GM08714 (cell line): ENCODE measurements around the gene ARL2BP.
"Not testable (repeated sequence)": the region's sequence is repeated elsewhere in the genome, so short reads cannot be mapped to it uniquely, and the experiment has no call there.

ENCODE experiments used
- H3K4me3 ChIP-seq: fragments of 200-500 bp; sonication (Bioruptor generic); 2 replicates; pipeline ENCODE4 v1.5.1; 2014; ENCODE audit warnings: mild to moderate bottlenecking, low read length, inconsistent platforms
- ZNF274 ChIP-seq: IDR thresholded peaks from 2 replicates; pipeline ENCODE4 v1.6.1; 2012; ENCODE audit warnings: mild to moderate bottlenecking, low read depth, low read length

Gene ARL2BP

DNA sequence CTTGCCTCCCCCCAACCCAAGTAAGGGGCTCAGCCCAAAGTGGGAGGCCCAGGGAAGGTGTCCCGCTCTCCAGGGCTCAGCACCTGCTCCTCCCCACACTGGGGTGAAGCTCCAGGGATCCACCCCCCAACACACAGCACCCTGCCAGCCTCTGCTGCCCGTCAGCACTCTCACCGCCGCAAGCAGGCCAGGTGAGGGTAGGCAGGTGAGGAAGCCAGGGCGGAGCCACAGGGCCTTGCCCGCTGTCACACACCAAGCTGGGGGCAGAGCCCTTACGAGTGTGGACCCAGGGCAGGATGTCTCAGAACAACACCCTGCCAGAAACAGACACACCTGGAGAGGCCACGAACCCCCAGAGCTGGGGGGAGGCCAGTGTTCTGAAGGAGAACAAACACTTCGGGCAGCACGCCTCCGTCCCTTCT lies 19.9 kb downstream of the ARL2BP start:
- TF ChIP-seq ZNF274: no peak
- no peak overlapping the region for H3K4me3 ChIP-seq

DNA sequence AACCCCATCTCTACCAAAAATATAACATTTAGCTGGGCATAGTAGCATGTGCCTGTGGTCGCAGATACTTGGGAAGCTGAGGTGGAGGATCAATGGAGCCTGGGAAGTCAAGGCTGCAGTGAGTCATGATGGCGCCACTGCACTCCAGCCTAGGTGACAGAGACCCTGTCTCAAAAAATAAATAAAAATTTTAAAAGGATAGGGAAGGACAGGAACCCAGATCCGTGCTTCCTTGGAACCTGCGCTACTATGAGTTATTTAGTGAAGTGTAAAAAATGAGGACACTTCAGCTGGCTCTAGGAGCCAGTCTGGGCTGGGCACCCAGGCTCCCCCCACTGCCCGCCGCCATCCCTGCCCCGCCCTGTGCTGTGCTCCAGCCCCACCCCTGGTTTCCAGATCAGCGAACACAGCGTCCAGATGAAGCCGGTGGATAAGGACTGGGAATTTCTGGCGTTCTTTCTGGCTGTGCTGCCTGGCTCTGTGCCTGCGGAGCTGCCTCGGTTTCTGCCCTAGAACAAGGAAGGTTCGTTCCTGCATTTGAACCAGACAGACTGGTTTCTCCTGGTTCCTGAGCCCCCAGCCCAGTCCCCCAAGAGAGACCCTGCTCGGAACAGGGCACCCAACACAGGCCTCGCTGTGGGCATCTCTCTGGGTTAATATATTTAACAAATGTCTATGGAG lies 20.9 kb downstream of the ARL2BP start:
- TF ChIP-seq ZNF274: no peak
- H3K4me3 ChIP-seq: no peak overlapping the region

DNA sequence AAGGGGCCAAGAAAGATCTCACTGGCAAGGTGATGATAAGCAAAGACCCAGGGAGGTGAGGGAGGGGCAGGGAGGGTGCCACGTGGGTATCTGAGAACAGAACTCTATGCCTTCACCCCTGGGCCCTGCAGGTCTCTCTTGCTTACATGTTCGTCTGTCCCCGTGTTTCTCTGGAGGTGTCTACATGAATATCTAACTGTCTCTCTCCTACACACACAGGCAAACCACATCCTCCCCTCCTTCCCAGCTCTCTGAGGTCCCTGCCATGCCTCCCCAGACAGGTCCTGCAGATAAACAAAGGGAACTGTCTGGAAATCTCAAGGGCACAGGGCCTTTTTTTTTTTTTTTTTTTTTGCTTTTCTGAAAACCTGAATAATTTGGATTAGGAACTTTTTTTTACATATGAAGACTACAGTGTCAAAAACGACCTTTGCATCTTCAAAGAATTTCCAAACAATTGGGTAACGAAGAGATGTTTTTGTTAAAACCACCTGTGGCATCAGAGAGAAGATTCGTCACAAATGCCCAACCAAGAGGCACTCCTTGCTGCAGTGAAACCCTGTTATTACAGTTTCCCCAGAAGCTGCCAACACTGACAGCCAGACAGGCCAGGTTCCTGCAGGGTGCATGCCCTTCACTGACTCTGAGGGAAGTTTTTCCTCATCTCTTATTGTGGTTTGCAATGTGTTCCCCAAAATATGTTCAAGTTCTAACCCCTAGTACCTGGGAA lies 21.6 kb downstream of the ARL2BP start:
- TF ChIP-seq ZNF274: no peak
- H3K4me3 ChIP-seq: no peak overlapping the region

DNA sequence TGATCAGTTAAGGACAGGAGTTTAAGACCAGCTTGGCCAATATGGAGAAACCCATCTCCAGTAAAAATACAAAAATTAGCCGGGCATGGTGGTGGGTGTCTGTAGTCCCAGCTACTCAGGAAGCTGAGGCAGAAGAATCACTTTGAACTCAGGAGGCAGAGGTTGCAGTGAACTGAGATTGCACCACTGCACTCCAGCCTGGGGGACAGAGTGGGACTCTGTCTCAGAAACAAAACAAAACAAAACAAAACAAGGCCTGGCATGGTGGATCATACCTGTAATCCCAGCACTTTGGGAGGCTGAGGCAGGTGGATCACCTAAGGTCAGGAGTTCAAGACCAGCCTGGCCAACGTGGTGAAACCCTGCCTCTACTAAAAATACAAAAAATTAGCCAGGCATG lies 22.3 kb downstream of the ARL2BP start:
- not testable (repeated sequence) for H3K4me3 ChIP-seq

DNA sequence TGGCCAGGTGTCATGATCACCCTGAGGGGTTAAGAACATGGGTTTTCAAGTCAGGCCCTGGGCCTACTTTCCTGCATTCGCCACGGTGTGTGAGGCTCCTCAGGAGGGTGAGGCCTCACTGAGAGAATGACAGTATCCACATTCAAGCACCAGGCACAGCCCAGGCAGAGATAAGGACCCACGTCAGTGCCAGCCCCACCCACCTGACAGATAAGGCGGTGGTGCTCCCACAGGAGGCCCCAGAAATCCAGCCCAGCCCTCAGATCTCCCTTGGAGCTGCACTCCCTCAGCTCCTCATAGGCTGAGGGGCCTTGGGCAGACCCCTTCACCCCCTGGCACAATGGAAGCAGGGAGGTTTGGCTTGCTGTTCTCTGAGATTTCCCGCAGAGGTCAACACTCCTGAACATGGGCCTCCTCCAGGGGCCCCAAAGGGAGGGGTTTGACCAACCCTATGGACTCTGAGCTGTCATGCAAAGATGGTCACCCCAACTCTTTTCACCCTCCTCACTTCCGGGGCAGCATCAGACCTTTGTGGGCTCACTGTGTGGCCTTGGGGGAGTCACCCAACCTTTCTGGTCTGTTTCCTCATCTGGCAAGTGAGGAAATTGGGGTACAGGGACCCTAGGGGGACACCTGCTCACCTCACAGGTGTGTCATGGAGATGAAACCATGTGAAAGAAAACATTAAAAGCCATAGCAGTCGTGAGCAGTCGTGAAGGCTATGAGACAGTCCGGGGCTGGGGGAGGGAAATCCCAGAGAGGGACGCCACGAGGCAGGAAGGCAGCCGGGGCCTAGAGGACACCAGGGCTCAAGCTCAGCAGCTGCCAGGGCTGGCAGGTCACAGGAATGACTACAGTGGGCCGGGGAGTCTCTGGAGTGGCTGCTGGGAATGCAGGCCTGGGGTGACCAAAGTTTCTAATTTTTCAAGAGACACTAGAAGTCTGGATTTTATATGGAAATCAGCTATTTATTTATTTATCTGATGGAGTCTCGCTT lies 24.0 kb downstream of the ARL2BP start:
- H3K4me3 ChIP-seq: no peak overlapping the region
- TF ChIP-seq ZNF274: no peak

DNA sequence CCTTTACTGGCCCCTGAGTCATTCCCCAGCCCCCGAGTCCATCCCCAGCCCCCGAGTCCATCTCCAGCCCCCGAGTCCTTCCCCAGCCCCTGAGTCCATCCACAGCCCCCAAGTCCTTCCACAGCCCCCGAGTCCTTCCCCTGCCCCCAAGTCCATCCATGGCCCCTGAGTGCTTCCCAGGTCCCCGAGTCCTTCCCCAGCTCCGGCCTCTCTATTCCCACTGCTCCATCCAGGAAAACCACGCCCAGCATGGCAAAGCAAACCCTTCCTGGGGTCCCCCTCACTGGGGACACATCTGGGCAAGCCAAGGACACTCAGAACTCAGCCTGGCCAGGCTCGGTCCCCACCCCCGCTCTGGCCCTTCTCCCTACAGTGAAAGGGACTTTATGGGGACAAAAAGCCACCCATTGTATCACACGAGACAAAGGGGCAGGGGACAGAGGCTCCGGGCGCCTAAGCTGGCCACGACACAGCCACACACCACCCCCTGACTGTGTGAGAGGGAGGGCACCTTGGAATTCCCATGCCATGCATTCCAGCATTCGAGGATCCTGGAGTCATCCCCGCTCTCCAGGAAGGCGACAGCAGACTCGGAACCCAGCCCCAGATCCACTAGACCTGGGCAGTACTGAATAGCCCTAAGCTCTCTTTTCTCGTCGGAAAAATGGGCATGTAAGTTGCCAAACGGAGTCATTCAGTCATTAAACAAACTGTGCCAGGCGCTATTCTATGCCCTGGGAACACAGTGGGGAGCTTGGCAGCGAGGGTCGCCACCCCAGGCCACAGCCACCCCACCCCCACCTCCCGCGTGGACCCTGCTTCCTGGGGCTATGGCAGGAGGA lies 25.4 kb downstream of the ARL2BP start:
- no peak for TF ChIP-seq ZNF274

DNA sequence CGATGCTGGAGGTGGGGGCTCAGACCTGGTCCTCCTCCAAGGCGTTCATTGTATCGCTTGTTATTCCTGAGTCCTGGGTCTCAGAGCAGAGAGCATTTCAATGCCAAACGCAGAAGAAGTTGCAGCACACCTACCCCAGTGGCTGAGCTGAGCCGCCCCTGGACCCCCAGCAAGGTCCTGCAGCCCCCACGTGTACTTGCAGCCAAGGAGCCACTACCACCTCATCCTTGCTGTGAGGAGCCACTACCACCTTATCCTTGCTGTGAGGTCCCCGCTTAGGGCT lies 25.9 kb downstream of the ARL2BP start:
- TF ChIP-seq ZNF274: no peak
- H3K4me3 ChIP-seq: no peak overlapping the region

More for the DNA sequence above, 25.4 kb downstream of the ARL2BP start:
- no peak overlapping the region for H3K4me3 ChIP-seq

DNA sequence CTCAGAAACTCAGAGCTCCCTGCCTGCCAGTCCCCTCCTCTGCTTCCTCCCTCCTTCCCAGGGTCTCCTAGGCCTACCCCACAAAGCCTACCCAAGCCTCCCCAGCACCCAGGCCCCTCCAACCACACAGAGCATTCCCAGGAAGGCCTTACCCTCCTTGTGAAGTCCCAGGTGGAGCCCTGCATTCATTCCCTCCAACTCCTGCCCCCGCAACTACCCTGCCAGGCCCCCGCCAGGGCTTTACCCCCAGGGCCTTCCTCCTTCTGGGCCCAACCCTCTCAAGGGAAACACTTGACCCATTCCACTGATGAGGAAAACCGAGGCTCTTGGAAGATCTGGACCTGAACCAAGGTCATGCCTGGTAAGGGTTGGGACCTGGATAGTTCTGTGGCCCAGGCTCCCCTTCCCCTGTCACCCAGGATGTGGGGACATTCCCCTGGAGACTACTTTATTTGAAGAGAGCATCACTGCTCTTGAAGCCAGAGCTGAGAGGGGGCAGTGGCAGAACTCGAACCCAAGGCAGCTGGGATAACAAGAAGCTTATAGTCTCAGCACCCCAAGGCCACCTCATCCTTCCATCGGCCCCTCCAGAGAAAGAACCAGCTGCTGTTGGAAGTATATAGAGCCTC lies 26.9 kb downstream of the ARL2BP start:
- no peak overlapping the region for H3K4me3 ChIP-seq
- no peak for TF ChIP-seq ZNF274

DNA sequence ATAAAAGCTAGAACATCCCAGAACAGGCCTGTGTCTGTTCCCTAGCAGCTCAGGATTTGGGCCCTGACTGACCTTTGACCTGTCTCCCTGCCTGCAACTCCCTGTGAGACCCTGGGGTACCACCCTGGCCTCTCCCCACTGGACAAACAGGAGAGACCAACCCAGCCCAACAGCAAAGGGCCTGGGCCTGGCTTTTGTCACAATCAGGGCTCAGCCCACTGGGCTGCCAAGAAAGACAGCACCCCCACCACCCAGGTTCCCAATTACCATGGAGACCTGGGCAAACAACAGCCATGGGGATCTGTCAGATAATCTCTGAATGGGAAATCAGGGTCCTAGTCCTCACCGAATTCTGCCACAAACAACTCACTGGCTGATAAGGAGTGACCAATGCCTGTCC lies 28.3 kb downstream of the ARL2BP start:
- H3K4me3 ChIP-seq: no peak overlapping the region
- TF ChIP-seq ZNF274: no peak

DNA sequence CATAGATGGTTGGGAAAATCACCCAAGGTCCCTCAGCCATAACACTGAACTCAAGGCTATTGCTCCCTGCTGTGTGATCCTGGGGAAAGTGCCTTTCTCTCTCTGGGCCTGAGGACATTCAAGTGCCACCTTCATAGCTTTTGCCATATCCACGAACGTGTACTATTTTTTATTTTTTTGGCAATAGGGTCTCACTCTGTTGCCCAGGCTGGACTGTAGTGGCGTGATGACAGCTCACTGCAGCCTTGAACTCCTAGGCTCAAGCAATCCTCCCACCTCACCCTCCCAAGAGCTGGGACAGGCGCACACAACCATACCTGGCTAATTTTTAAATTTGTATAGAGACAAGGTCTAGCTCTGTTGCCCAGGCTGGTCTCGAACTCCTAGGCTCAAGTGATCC lies 28.8 kb downstream of the ARL2BP start:
- no peak overlapping the region for H3K4me3 ChIP-seq
- no peak for TF ChIP-seq ZNF274

DNA sequence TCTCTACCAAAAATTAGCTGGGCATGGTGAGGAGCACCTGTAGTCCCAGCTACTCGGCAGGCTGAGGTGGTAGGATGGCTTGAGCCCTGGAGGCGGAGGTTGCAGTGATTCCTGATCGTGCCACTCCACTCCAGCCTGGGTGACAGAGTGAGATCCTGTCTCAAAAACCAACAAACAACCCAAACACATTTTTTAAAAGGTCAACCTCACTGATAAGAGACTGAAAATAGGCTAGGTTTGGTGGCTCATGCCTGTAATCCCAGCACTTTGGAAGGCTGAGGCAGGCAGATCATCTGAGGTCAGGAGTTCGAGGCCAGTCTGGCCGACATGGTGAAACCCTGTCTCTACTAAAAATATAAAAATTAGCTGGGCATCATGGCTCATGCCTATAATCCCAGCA lies 30.9 kb downstream of the ARL2BP start:
- H3K4me3 ChIP-seq: not testable (repeated sequence)

DNA sequence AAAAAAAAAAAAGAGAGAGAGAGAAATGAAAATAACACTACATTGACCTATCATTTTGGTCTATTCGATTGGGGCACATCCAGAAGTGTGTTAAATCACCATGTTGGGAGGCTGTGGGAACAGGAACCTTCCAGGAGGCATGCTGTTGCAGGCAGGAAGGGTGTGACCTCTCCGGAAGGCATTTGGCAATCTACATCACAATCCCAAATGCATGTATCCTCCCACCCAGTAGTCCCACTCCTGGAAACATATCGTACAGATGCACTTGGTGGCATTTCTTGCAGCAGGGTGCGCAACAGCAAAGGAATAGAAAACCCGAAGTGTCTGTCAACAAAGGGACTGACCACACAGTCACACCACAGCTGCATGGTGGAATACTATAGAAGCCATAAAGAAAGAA lies 31.5 kb downstream of the ARL2BP start:
- no peak for TF ChIP-seq ZNF274
- no peak overlapping the region for H3K4me3 ChIP-seq

DNA sequence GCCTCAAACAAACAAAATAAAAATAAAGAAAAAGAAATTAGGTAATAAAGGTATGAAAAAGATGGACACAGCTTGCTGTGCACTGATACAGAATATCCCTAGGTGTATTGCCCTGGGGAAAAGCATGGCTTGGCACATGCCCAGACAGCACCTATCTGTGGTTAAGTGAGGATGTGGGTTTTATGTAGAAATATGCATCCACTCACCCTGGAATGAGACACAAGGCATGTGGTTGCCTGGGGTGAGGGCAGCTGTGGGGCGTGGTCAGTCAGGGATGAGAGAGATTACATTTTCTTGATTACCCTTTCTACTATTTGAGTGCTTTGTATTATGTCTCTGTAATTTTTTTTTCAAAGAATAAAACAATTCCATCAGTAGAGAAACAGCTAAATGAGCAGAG lies 32.5 kb downstream of the ARL2BP start:
- H3K4me3 ChIP-seq: no peak overlapping the region
- TF ChIP-seq ZNF274: no peak

DNA sequence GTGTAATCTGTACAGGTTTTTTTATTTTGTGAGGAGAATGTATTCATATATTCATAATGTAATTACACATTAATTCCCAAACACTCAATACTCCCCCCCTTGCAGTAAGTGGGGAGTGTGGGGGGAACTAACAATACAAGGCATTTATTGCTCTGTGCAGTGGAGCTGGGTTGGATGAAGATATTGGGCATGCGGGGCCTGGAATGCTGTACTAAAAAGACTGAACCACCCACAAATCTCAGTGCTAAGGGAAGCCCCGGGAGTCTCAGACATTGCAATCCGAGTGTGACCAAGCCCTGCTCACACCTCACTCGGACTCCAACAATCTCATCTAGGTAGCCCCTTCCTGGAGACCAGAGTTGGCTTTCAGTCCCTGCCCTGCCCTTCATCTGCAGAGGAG lies 33.4 kb downstream of the ARL2BP start:
- no peak for TF ChIP-seq ZNF274
- H3K4me3 ChIP-seq: no peak overlapping the region
